GM12878 (cell line): ENCODE results near the gene NUPR1. TPM values are rescaled to one million over a fixed set of nuclear protein-coding genes. Genes with fewer than 3 reads are reported as not detected.

Source experiments
- ATAC-seq: fragments of 200-7000 bp; cut with Tn5 transposase; 3 replicates; pipeline ENCODE4 v1.9.1; 2020; ENCODE audit warnings: mild to moderate bottlenecking, moderate library complexity
- BruUV-seq: library from RNA; stranded (reverse); fragments of 400-500 nt; replicated peaks from 2 replicates; lab custom pipeline; 2021; lab: Mats Ljungman, UMichigan
- CTCF ChIA-PET: fragments of 300-600 bp; sonication (Branson Sonifier 250); formaldehyde crosslinking; extraction: SDS; loops from one replicate; lab custom pipeline; 2021; ENCODE audit warnings: inconsistent platforms; lab: Yijun Ruan, JAX
- POLR2A ChIA-PET: fragments of 350-600 bp; formaldehyde crosslinking; extraction: SDS; loops from one replicate; lab custom pipeline; 2021; ENCODE audit warnings: inconsistent platforms; lab: Charles Lee
- RAD21 ChIA-PET: fragments of 300-600 bp; sonication (Branson Sonifier 250); formaldehyde crosslinking; loops from one replicate; lab custom pipeline; 2023; ENCODE audit warnings: antibody characterized with exemption; ENCODE audit not compliant: unreplicated experiment; lab: Charles Lee
- SMC1A ChIA-PET: fragments of 300-600 bp; sonication (Branson Sonifier 250); formaldehyde crosslinking; loops from one replicate; lab custom pipeline; 2023; ENCODE audit not compliant: unreplicated experiment, uncharacterized antibody; lab: Charles Lee
- DNase-seq: peaks from one replicate; pipeline ENCODE4 v3.0.0-alpha.2; 2011; ENCODE audit warnings: low read depth, low spot score
- FAIRE-seq: peaks from 3 replicates; lab custom pipeline; 2011; peaks lifted over from hg19 to GRCh38; lab: Jason Lieb, UNC
- H2AFZ ChIP-seq: 2 replicates; pipeline ENCODE4 v1.6.0; 2011; ENCODE audit warnings: low read depth, low read length, control low read depth; ENCODE audit not compliant: control insufficient read depth
- H3K27ac ChIP-seq: 2 replicates; pipeline ENCODE4 v1.5.1; 2011; ENCODE audit warnings: control low read depth; ENCODE audit not compliant: control insufficient read depth, insufficient read depth
- H3K27me3 ChIP-seq, 2 experiments: replicated peaks in 1 of 2; 2 replicates each; pipeline versions ENCODE4 v1.6.0 to v1.6.1; 2011; ENCODE audit warnings: low read length in 1 of 2; ENCODE audit not compliant: control insufficient read depth in 2 of 2, insufficient read depth in 2 of 2
- H3K36me3 ChIP-seq, 2 experiments: 2 replicates each; pipeline ENCODE4 v1.5.1; 2011; ENCODE audit warnings: low read length in 1 of 2; ENCODE audit not compliant: control insufficient read depth in 2 of 2, insufficient read depth in 2 of 2
- H3K4me1 ChIP-seq: 2 replicates; pipeline ENCODE4 v1.6.1; 2011; ENCODE audit warnings: mild to moderate bottlenecking, low read length, moderate library complexity, mixed read lengths; ENCODE audit not compliant: control insufficient read depth, insufficient read depth
- H3K4me2 ChIP-seq: 2 replicates; pipeline ENCODE4 v1.6.0; 2011; ENCODE audit warnings: control low read depth; ENCODE audit not compliant: control insufficient read depth, insufficient read depth
- H3K4me3 ChIP-seq: fragments of 200-600 bp; sonication (generic); 2 replicates; pipeline ENCODE4 v1.5.1; 2016
- H3K79me2 ChIP-seq: 2 replicates; pipeline ENCODE4 v1.6.0; 2011; ENCODE audit warnings: low read length; ENCODE audit not compliant: control insufficient read depth, insufficient read depth
- H3K9ac ChIP-seq: 2 replicates; pipeline ENCODE4 v1.8.0; 2011; ENCODE audit warnings: low read length, control low read depth, mixed read lengths; ENCODE audit not compliant: control insufficient read depth, insufficient read depth
- H3K9me3 ChIP-seq: replicated peaks from 3 replicates; pipeline ENCODE4 v1.5.1; 2011; ENCODE audit warnings: mild to moderate bottlenecking, low read length; ENCODE audit not compliant: control insufficient read depth, insufficient read depth
- H4K20me1 ChIP-seq: 2 replicates; pipeline ENCODE4 v1.6.0; 2011; ENCODE audit not compliant: control insufficient read depth, insufficient read depth
- FOXM1 ChIP-seq: IDR thresholded peaks from 2 replicates; pipeline ENCODE4 v1.6.1; 2012; ENCODE audit warnings: low read depth, mild to moderate bottlenecking, inconsistent platforms, low read length, moderate library complexity
- GABPA ChIP-seq: IDR thresholded peaks from 2 replicates; pipeline ENCODE4 v1.6.1; 2014; ENCODE audit warnings: antibody characterized with exemption, low read depth, mild to moderate bottlenecking, inconsistent platforms
- MTA2 ChIP-seq: fragments of 450-650 bp; IDR thresholded peaks from 2 replicates; pipeline ENCODE4 v1.6.1; 2016; ENCODE audit warnings: low read depth, mild to moderate bottlenecking, moderate library complexity
- MYB ChIP-seq: fragments of 150-350 bp; IDR thresholded peaks from 2 replicates; pipeline ENCODE4 v1.6.1; 2014; ENCODE audit warnings: mild to moderate bottlenecking, low read depth, low read length, borderline replicate concordance
- PAX5 ChIP-seq: IDR thresholded peaks from 2 replicates; pipeline ENCODE4 v1.6.1; 2011; ENCODE audit warnings: low read depth, low read length, borderline replicate concordance
- RELA ChIP-seq: fragments of 450-650 bp; IDR thresholded peaks from 2 replicates; pipeline ENCODE4 v1.8.0; 2014; ENCODE audit warnings: borderline replicate concordance; ENCODE audit not compliant: partially characterized antibody
- RFX5 ChIP-seq: IDR thresholded peaks from 2 replicates; pipeline ENCODE4 v1.6.1; 2011; ENCODE audit warnings: low read depth, low read length, improper control_type of control experiment
- WGBS: methylation state at CpG from one replicate; pipeline ENCODE4 v1.1.6; 2016; ENCODE audit warnings: low lambda C conversion rate; ENCODE audit not compliant: insufficient replicate concordance, insufficient coverage; ENCODE audit errors: missing lambda C conversion rate; 5-methylcytosine and 5-hydroxymethylcytosine counted together
- in situ Hi-C: fragments of 300-500 bp; cut with MboI; formaldehyde crosslinking; loops from 9 replicates; pipeline ENCODE4 v1.14.3; 2018; ENCODE audit warnings: mixed read lengths
- intact Hi-C: fragments of 100-400 bp; cut with micrococcal nuclease; formaldehyde crosslinking; loops from one replicate; pipeline ENCODE4 v1.14.2; 2022; ENCODE audit not compliant: unreplicated experiment
- polyA plus RNA-seq, 11 experiments: library from polyadenylated mRNA; depleted of rRNA in 4 of 11; unstranded in 6 of 11; stranded (reverse) in 5 of 11; fragments of >200 nt; fragmentation: Nextera tagmentation in 4 of 11; fragmentation: Illumina TruSeq in 1 of 11; extraction: Ambion mirVana in 4 of 11; extraction: Trizol in 1 of 11; gene quantifications; 1 replicate in 1 of 11; 2 replicates in 10 of 11; pipeline versions ENCODE4 v1.2.1 to v1.2.3, GENCODE V29; 2011 to 2016; ENCODE audit warnings: inconsistent platforms in 2 of 11, missing spikeins in 2 of 11, low read depth in 1 of 11
- total RNA-seq, 4 experiments: library from RNA; depleted of rRNA in 3 of 4; stranded (reverse); fragments of >200 nt in 3 of 4; fragmentation: Illumina TruSeq in 1 of 4; extraction: Trizol in 1 of 4; gene quantifications; 2 replicates each; pipeline versions ENCODE4 v1.2.1 to v1.2.3, GENCODE V29; 2013 to 2021
- TF ChIP-seq, protein P1 (sequence below): IDR thresholded peaks from 2 replicates; pipeline ENCODE4 v1.6.1; 2012; ENCODE audit warnings: low read length, inconsistent platforms

NUPR1 gene
- total and polyA plus RNA-seq, 10 of the 15 experiments (the other 5 are each of a cell fraction or from before 2014, with no cell fraction given), result 0.04 to 0.78 (median 0.17) TPM; not detected in 2

DNA sequence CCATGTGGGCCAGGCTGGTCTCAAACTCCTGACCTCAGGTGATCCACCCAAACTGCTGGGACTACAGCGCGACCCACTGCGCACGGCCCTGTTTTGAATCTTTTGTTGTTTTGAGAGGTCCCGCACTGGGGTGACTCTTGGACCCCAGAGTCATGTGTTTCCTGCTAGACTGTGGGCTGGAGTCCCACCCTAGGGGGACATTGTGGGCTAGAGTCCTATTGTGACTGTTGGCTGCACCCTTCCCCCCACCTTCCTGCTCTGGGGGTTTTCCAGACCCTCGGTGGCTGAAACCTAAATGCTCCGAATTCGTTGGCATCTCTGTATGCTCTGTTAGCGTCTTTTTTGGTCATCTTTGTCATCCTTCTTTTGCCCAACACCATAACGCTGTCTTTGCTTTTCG is 16.0 kb downstream of the NUPR1 start (continued):
- 0 out of 2 replicates have a peak, but pooled peaks have one; percentile 15 for TF ChIP-seq MTA2
- peak; percentile 80 for TF ChIP-seq RELA

DNA sequence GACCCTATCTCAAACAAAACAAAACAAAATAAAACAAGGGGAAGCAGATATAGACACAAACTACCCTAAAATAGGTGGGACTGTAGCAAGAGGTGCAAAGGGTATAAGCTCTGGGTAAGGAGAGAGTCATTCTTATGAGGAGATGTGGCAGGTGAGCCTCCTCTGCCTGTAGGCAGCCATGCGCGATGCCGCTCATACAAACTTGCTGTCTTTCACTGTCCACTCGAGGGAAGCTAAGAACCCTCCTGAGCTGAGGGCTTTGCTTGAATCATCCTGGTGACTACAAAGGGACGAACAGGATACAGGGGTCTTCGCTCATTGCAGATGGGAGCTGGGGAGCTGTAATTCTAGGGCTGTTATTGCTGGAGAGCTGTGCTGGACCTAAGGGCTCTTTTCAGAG is 17.3 kb downstream of the NUPR1 start:
- CTCF ChIA-PET, result interaction anchor here (1.1 kb wide), 1 partner anchor 9 kb away, joined by 6 read pairs; no protein-coding TSS in a partner anchor
- H4K20me1 ChIP-seq, result no peaks in the 10 kb centered on the region
- ATAC-seq (no peak), DNase-seq (no peak), FAIRE-seq (no peak)
- 63% methylated on average over 6 of the region's 6 CpGs for WGBS
- H3K79me2 ChIP-seq, result no peaks in the 10 kb centered on the region
- H3K4me2 ChIP-seq, result no peak overlapping the region
- SMC1A ChIA-PET, result no interaction called here
- peak overlapping the region; percentile 4; the same call in 1 of the 2 replicates for H2AFZ ChIP-seq
- H3K27me3 ChIP-seq, result no peaks in the 10 kb centered on the region
- RAD21 ChIA-PET, result interaction anchor here (1.2 kb wide), 1 partner anchor 15 kb away, joined by 3 read pairs; the partner anchor contains the start of gene IL27
- no peak overlapping the region for H3K27ac ChIP-seq
- BruUV-seq, result no TSS peak
- no peaks in the 10 kb centered on the region for H3K9me3 ChIP-seq
- intact Hi-C loops, result no loop called here
- TF ChIP-seq FOXM1 (no peak), MYB (no peak), GABPA (no peak), PAX5 (peak; percentile 35; the same call in 1 of the 2 replicates), RFX5 (no peak)
- TF ChIP-seq, protein P1, sequence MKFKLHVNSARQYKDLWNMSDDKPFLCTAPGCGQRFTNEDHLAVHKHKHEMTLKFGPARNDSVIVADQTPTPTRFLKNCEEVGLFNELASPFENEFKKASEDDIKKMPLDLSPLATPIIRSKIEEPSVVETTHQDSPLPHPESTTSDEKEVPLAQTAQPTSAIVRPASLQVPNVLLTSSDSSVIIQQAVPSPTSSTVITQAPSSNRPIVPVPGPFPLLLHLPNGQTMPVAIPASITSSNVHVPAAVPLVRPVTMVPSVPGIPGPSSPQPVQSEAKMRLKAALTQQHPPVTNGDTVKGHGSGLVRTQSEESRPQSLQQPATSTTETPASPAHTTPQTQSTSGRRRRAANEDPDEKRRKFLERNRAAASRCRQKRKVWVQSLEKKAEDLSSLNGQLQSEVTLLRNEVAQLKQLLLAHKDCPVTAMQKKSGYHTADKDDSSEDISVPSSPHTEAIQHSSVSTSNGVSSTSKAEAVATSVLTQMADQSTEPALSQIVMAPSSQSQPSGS, result no peak
- in situ Hi-C loops, result no loop called here
- peaks cover 10% of the 10 kb centered on the region; the same call in 1 of the 2 replicates for H3K4me1 ChIP-seq
- H3K9ac ChIP-seq, result no peak overlapping the region
- POLR2A ChIA-PET, result no interaction called here
- no peak overlapping the region for H3K4me3 ChIP-seq
- H3K36me3 ChIP-seq, result no peaks in the 10 kb centered on the region
